Activated CD8-positive, alpha-beta memory T cell treated with anti-CD3 and anti-CD28 coated beads for 4 hours (primary cell): ENCODE measurements around the gene SFXN2.
"Not testable (repeated sequence)": the region's sequence is repeated elsewhere in the genome, so short reads cannot be mapped to it uniquely, and the experiment has no call there.

Experiments used
- DNase-seq, 2 donors: peaks; one replicate each; pipeline ENCODE4 v3.0.0-alpha.2; 2020; ENCODE audit warnings: low read depth in 2 of 2

Gene SFXN2

DNA sequence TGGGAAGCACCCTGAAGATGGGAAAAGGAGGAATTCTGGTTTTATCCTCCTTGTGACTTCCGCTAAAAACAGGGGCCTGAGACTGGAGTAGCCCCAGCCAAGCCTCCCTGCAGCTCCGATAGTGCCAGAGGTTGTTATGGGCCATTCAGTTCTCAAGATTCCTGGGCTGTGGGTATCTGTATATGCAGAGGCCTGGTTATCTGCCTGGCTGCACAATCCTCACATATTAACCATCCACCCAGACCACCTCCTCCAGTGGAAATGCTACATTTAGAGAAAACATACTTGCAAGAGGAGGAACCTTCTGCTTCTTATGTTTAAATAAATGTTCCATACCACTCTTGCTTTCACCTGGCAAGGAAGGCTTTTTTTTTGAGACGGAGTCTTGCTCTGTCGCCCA, 34.8 kb upstream of the SFXN2 start:
- DNase-seq: no peak

GRCh38 chr10:102681696-102682095, 32.7 kb upstream of the SFXN2 start:
- DNase-seq: no peak

DNA sequence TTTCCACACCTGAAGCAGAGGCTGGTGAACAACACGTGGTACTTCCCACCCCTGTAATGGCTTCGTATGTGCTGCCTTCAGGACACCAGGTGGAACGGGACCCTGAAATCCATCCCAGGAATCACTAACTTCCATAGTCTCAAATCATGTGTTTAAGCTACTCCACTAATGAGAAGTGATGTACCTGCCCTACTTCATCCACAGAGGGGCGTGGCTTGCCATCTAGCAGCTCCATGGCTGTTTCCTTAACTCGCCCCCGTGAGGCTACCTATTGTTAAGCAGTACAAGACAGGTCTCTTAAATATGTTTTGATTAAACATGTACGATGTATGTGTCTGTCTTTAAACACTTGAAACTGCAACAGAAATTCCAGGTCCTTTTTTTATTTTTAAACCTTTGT, 32.0 kb upstream of the SFXN2 start:
- DNase-seq: no peak

GRCh38 chr10:102682981-102683380, 31.5 kb upstream of the SFXN2 start:
- no peak for DNase-seq

DNA sequence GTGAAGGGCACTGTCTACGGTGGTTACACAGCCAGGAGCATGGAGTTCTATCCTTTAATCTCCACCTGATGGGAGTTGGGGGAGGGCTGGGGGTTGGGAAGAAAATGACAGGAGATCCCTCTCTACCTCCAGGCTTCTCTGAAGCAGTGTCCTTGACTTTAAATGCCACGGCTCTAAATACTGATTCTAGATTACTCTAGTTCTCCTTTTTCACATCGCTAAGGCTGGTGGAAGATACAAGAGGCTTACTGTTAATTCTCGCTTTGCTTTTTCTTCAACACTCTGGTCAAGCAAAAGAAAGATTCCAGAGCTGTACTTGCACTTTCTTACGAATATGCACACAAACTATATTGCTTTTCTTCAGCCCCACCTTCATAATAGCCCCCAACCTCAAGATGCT, 30.7 kb upstream of the SFXN2 start:
- DNase-seq: no peak

DNA sequence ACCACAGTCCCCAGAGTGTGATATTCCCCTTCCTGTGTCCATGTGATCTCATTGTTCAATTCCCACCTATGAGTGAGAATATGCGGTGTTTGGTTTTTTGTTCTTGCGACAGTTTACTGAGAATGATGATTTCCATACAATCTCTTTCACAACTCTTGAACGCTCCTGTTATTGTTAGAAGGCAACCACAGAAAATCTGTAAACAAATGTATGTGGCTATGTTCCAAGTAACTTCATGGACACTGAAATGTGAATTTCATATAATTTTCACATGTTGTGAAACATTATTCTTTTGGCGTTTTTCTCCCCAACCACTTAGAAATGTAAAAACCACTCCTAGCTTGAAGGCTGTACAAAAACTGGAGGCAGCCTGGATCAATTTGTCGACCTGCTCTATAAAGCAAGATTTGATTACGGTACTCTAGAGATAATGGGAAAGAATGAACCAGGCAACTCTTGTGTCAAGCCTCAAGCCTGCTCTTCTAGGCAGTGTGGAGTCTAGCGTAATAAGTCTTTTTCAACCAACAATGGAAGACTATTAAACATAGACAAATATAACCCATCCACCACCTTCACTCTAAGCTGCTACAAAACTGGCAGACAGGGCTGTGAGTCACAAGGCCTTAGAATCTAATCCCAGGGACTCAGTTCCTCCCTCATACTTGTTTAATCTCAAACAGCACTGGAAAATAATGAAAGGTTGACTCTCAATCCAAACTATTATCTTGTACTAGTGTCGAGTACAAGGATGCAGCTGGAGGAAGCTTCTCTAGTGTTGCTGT, 23.0 kb upstream of the SFXN2 start:
- no peak for DNase-seq

- DNase-seq: not testable (repeated sequence)
Measured at GRCh38 chr10:102695401-102695800, 19.0 kb upstream of the SFXN2 start.

DNA sequence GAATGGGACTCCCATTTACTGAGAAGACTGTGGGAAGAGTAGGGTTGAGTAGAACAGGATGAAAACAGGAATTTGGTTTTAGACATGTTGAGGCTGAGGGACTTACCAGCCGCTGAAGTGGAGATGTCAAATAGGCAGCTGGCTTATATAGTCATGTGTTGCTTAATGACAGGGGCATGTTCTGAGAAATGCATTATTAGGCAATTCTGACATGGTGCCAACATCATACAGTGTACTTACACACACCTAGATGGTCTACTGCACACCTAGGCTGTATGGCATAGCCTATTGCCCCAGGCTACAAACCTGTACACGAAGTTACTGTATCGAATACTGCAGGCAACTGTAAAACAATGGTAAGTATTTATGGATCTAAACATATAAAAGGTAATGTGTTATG, 17.7 kb upstream of the SFXN2 start:
- no peak for DNase-seq

GRCh38 chr10:102698894-102699293, 15.5 kb upstream of the SFXN2 start:
- DNase-seq: no peak

DNA sequence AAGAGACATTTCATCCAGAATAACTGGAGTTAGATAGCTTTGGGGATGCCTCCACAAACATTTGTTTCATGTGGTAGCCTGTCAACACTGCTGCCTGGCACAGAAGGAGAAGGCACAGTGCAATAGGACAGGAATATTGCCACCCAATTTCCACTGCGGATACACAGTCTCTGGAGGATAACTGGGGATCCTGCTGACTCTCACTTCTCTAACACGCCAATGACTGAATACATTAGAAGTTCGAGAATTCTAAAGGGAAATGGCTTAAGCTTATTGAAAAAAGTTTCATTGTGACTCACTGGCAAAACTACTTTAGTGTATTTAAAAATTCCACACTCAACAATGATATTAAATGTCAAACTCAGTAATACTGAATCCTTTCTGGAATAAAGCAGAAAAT, 13.2 kb upstream of the SFXN2 start:
- no peak for DNase-seq

GRCh38 chr10:102701796-102702195, 12.6 kb upstream of the SFXN2 start:
- no peak for DNase-seq

DNA sequence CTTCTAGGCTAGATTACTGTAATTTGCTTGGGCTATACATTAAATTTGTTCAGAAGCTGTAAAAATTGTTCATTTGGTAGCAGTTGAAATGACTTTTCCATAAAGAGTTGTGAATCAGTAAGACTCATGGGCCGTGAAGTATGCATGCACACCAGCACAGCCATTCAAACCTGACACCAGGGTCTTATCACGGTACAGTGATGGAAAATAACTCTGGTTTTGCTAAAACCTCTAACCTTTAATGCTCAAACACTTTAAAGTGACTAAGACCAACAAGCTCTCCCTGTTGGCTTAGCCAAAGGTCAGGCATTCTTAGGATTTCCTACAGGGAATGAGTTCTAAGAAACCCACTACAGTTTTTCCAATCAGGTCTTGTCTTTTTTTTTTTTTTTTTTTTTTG, 11.7 kb upstream of the SFXN2 start:
- no peak for DNase-seq

DNA sequence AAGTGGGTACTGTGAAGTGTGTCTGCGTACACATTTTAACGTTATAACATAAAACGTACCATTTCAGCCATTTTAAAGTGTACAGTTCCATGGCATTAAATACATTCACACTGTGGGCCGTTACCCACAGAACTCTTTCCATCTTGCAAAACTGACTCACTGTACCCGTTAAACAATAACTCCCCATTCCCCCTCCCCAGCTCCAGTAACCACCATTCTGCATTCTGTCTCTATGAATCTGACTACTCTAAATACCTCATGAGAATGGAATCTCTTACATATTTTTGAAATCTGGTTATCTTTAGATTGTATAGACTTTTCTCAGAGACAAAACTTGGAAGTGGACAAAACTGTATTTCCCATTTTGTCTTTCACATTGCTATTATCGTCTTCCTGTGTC, 9.5 kb upstream of the SFXN2 start:
- no peak for DNase-seq

- no peak for DNase-seq
Measured at GRCh38 chr10:102705531-102705930, 8.9 kb upstream of the SFXN2 start.

- DNase-seq: no peak
Measured at GRCh38 chr10:102710609-102711008, 3.8 kb upstream of the SFXN2 start.

- DNase-seq: no peak
Measured at GRCh38 chr10:102712089-102712488, 2.3 kb upstream of the SFXN2 start.

GRCh38 chr10:102712843-102713538, 1.4 kb upstream of the SFXN2 start:
- no peak for DNase-seq

DNA sequence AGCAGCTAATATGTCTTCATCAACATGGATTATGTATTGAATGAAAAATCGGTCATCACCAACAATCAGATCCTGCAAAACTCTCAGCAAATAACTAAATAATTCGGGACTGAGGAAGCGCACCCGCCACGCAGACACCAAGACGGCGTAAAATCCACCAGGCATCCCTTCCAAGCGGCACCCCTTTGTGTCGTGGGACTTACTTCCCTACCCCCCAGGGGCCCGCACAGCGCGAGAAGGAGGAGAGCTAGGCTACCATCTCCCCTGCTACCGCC, 960 bp upstream of the SFXN2 start:
- DNase-seq: peak in 1 of 2 donors; percentile 33

DNA sequence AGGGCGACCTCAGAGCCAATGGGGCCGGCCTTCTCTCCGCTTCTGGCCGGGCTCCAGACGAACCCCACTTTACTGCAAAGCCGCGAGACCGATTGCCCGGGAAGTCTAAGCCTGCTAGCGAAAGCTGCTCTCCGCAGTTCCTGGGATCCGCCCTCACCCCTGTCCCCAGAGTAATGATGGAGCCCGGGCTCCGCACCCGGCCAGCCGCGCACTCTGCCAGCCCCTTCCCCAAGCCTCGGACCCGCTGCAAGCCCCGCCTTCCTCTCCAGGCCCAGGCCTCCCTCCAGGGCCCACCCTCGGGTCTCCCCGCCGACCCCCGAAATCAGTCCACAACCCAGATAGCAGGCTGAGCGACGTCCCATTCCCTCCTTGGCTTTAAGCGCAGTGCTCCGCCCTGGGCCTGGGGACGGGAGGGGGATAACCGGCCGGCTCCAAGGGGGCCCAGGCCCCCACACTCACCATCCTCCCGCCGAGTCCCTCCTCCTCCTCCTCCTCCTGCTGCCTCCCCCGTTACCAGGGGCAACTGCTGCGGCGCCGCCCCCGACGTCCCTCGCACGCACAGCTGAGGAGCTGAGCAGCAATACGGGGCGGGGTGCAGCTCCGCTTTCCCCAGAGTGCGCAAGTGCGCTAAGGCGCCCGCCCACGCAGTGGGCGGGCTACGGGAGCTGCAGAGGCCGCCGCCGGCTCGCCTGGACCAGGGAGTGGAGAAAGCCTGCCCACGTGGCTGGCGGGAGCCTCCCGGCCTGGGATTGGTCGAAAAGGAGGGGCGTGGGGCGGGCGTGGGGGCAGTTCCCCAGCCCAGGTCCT, 419 bp upstream of the SFXN2 start, which contains the start of gene ARL3:
ARL3 (minus strand) TSS at position 584 of the 807 bp plus-strand sequence; CDS start at position 462, 122 bp downstream.
- peak; percentile 91 to 93 for DNase-seq

GRCh38 chr10:102715880-102716279, 1.4 kb downstream of the SFXN2 start:
- no peak for DNase-seq

DNA sequence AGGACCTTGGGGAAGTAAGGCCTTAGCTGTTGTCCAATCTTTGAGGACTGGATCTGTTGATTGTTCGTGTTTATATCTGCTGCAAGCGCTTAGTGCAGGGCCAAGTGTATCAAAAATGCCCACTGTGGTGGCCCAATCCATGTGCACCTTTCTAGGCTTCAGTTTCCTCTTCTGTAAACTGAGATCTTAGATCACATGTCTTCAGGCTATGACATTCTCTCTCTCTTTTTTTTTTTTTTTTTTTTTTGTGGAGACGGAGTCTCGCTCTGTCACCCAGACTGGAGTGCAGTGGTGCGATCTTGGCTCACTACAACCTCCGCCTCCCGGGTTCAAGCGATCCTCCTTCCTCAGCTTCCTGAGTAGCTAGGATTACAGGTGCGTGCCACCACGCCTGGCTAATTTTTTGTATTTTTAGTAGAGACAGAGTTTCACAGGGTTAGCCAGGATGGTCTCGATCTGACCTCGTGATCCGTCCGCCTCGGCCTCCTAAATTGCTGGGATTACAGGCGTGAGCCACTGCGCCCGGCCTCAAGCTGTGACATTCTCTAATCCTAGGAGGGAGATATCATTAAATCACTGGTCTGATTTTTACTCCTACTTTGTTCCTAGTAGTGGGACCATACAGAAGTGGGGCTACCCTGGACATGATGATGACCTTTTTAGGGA, 2.6 kb downstream of the SFXN2 start:
- DNase-seq: not testable (repeated sequence)

- DNase-seq: no peak
Measured at GRCh38 chr10:102718220-102718619, 3.8 kb downstream of the SFXN2 start.
